ENCODE data around the gene MMP24. TPM values are rescaled to one million over a fixed set of nuclear protein-coding genes. Genes with fewer than 3 reads are reported as not detected.
"Not testable (repeated sequence)": the region's sequence is repeated elsewhere in the genome, so short reads cannot be mapped to it uniquely, and the experiment has no call there.

MMP24 gene
- total and polyA plus RNA-seq, 2 experiments from 2014 or later: 0.70 to 8.5 TPM

DNA sequence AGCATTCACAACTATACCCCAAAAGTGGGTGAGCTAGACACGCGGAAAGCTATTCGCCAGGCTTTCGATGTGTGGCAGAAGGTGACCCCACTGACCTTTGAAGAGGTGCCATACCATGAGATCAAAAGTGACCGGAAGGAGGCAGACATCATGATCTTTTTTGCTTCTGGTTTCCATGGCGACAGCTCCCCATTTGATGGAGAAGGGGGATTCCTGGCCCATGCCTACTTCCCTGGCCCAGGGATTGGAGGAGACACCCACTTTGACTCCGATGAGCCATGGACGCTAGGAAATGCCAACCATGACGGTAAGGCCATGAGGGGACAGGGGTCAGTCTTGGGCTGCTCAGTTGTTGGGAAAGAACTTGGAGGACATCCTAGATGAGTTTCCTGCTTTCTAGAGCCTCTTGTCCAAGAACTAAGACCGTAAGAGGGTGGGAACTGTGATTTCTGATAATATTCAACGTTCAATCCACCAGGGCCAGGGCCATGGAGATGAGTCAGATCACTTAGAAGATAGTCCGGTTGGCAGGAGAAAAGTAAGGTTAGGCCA lies 28.0 kb downstream of the MMP24 start:
- 94 to 97% methylated on average over 12 of the region's 12 CpGs for WGBS, 2 experiments (ENCODE audit: low coverage in 1 of 2, low lambda C conversion rate in 2 of 2, missing lambda C conversion rate in 2 of 2)
- H3F3A ChIP-seq (ENCODE audit: insufficient read depth): no peaks in the 10 kb centered on the region
- no peaks in the 10 kb centered on the region for H3K4me1 ChIP-seq (ENCODE audit: insufficient read depth)
- H3K36me3 ChIP-seq (ENCODE audit: low read depth): no peaks in the 10 kb centered on the region
- H3K27ac ChIP-seq: no peak overlapping the region
- no peaks in the 10 kb centered on the region for H3K27me3 ChIP-seq (replicated peaks; ENCODE audit: insufficient read depth)
- no peaks in the 10 kb centered on the region for H3K9me2 ChIP-seq (ENCODE audit: insufficient read depth)
- no peak overlapping the region for H3K9ac ChIP-seq
- in situ Hi-C loops (cut with MboI): no loop called here
- no peak for DNase-seq
- no peaks in the 10 kb centered on the region for H3K79me2 ChIP-seq (ENCODE audit: insufficient read depth)
- H2AFZ ChIP-seq: no peak overlapping the region
- TF ChIP-seq EZH2phosphoT487 (IDR thresholded peaks at IDR 0.05; ENCODE audit: insufficient read depth, low read depth) (no peak), EZH2 (IDR thresholded peaks at IDR 0.05; ENCODE audit: insufficient read depth, poor library complexity, severe bottlenecking) (no peak)
- no peak overlapping the region for H3K4me2 ChIP-seq (ENCODE audit: unreplicated experiment)
- H3K4me3 ChIP-seq: no peak overlapping the region
- H4K20me1 ChIP-seq (ENCODE audit: insufficient read depth): no peaks in the 10 kb centered on the region
- no peaks in the 10 kb centered on the region for H3K9me3 ChIP-seq (ENCODE audit: low read depth)

DNA sequence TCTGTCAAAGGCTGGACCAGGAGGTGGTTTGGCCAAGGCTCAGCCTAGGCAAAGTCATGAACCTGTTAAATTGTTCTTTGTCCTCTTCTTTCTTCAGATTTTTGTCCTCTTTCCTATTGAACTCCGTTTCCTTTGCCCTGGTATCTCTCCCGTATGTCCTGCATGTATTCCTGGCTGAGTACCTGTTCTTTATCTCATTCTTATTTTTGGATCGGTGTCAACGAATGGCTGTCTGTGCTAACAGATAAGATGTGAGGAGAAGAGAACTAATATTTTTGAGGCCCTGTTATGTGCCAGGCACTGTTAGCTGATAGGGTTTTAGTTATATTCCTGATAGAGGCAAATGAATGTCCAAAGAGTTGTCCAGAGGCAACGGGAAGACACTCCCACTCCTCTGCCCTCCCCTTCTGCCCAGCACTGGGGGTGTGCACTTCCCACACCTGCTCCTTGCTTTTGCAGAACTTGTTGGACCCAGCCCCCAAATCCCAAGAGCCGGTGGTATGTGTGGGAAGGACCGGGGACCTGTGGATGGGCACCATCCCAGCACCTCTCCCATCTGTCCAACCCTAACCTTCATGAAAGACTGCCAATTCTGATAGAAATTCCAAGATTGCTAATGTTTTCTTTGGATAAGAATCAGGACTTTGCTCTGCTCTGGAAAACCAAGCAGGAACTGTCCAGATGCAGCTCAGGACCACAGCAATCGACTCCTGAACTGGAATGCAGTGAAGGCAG lies 30.9 kb downstream of the MMP24 start:
- H3K4me2 ChIP-seq (ENCODE audit: unreplicated experiment): no peak overlapping the region
- H3K36me3 ChIP-seq (ENCODE audit: low read depth): no peaks in the 10 kb centered on the region
- H3K4me1 ChIP-seq (ENCODE audit: insufficient read depth): no peaks in the 10 kb centered on the region
- no peaks in the 10 kb centered on the region for H3K79me2 ChIP-seq (ENCODE audit: insufficient read depth)
- no peaks in the 10 kb centered on the region for H3F3A ChIP-seq (ENCODE audit: insufficient read depth)
- H3K27ac ChIP-seq: no peak overlapping the region
- H4K20me1 ChIP-seq (ENCODE audit: insufficient read depth): no peaks in the 10 kb centered on the region
- no peak for DNase-seq
- no peak overlapping the region for H3K4me3 ChIP-seq
- H3K9me2 ChIP-seq (ENCODE audit: insufficient read depth): no peaks in the 10 kb centered on the region
- in situ Hi-C loops (cut with MboI): no loop called here
- no peak overlapping the region for H2AFZ ChIP-seq
- no peak overlapping the region for H3K9ac ChIP-seq
- TF ChIP-seq EZH2 (IDR thresholded peaks at IDR 0.05; ENCODE audit: insufficient read depth, poor library complexity, severe bottlenecking) (no peak), EZH2phosphoT487 (IDR thresholded peaks at IDR 0.05; ENCODE audit: insufficient read depth, low read depth) (no peak)
- 74 to 79% methylated on average over 7 to 8 of the region's 8 CpGs for WGBS, 2 experiments (ENCODE audit: low coverage in 1 of 2, low lambda C conversion rate in 2 of 2, missing lambda C conversion rate in 2 of 2)
- no peaks in the 10 kb centered on the region for H3K9me3 ChIP-seq (ENCODE audit: low read depth)
- H3K27me3 ChIP-seq (replicated peaks; ENCODE audit: insufficient read depth): no peaks in the 10 kb centered on the region

DNA sequence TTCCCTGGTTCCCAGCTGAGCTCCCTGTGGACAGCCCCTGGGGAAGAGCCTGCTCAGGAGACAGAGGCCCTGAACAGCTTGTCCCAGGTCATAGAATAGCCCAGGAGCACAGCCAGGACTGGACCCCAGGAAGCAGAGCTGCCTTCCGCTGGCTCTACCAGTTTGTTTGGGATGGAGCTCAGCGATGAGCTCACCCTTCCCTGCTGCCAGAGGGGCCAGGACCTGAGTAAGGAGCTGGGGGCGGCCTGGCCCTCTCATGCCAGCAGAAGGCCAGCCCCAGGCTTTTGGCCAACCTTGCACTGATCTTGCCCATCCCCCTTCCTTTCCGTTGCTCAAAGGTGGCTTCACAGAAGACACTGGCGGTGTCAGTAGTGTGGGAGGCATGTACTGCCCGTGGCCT lies 33.9 kb downstream of the MMP24 start:
- 91 to 92% methylated on average over 6 of the region's 6 CpGs for WGBS, 2 experiments (ENCODE audit: low coverage in 1 of 2, low lambda C conversion rate in 2 of 2, missing lambda C conversion rate in 2 of 2)
- DNase-seq: no peak
- Histone ChIP-seq H3K4me2 (ENCODE audit: unreplicated experiment) (no peak overlapping the region), H3K27me3 (replicated peaks; ENCODE audit: insufficient read depth) (no peaks in the 10 kb centered on the region), H3K4me3 (no peak overlapping the region), H4K20me1 (ENCODE audit: insufficient read depth) (no peaks in the 10 kb centered on the region), H3K9me3 (ENCODE audit: low read depth) (no peaks in the 10 kb centered on the region), H3K4me1 (ENCODE audit: insufficient read depth) (peaks cover 7% of the 10 kb centered on the region; the same call in 1 of the 2 replicates), H3K27ac (no peak overlapping the region), H3K36me3 (ENCODE audit: low read depth) (no peaks in the 10 kb centered on the region), H2AFZ (no peak overlapping the region), H3K79me2 (ENCODE audit: insufficient read depth) (no peaks in the 10 kb centered on the region), H3K9ac (no peak overlapping the region), H3F3A (ENCODE audit: insufficient read depth) (no peaks in the 10 kb centered on the region), H3K9me2 (ENCODE audit: insufficient read depth) (no peaks in the 10 kb centered on the region)
- in situ Hi-C loops (cut with MboI): no loop called here
- TF ChIP-seq EZH2phosphoT487 (IDR thresholded peaks at IDR 0.05; ENCODE audit: insufficient read depth, low read depth): no peak
- no peak for TF ChIP-seq EZH2 (IDR thresholded peaks at IDR 0.05; ENCODE audit: insufficient read depth, poor library complexity, severe bottlenecking)

DNA sequence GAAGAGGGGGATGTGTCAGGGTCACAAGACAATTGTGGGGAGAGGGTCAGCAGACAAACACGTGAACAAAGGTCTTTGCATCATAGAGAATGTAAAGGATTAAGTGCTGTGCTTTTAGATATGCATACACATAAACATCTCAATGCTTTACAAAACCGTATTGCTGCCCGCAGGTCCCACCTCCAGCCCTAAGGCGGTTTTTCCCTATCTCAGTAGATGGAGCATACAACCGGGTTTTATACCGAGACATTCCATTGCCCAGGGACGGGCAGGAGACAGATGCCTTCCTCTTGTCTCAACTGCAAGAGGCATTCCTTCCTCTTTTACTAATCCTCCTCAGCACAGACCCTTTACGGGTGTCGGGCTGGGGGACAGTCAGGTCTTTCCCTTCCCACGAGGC lies 35.8 kb downstream of the MMP24 start:
- in situ Hi-C loops (cut with MboI); H3K79me2 ChIP-seq (ENCODE audit: insufficient read depth): not testable (repeated sequence)
- WGBS, 2 experiments (ENCODE audit: low coverage in 1 of 2, low lambda C conversion rate in 2 of 2, missing lambda C conversion rate in 2 of 2): 70 to 78% methylated on average over 7 to 8 of the region's 10 CpGs

GRCh38 chr20:35262731-35263531 lies 36.4 kb downstream of the MMP24 start:
- 11 to 17% methylated on average over 5 of the region's 8 CpGs for WGBS, 2 experiments (ENCODE audit: low coverage in 1 of 2, low lambda C conversion rate in 2 of 2, missing lambda C conversion rate in 2 of 2)
- H2AFZ ChIP-seq; H4K20me1 ChIP-seq (ENCODE audit: insufficient read depth); H3K9me3 ChIP-seq (ENCODE audit: low read depth); H3F3A ChIP-seq (ENCODE audit: insufficient read depth); H3K79me2 ChIP-seq (ENCODE audit: insufficient read depth); H3K4me1 ChIP-seq (ENCODE audit: insufficient read depth); H3K9me2 ChIP-seq (ENCODE audit: insufficient read depth); in situ Hi-C loops (cut with MboI); H3K9ac ChIP-seq; H3K27me3 ChIP-seq (replicated peaks; ENCODE audit: insufficient read depth); H3K36me3 ChIP-seq (ENCODE audit: low read depth): not testable (repeated sequence)
- Histone ChIP-seq H3K4me2 (ENCODE audit: unreplicated experiment) (peak overlapping the region; percentile 70), H3K27ac (0 out of 2 replicates have a peak overlapping the region, but pooled peaks have one; percentile 17), H3K4me3 (0 out of 2 replicates have a peak overlapping the region, but pooled peaks have one; percentile 7)
- peak; percentile 82 for DNase-seq

More for the DNA sequence above, 35.8 kb downstream of the MMP24 start:
- H3K36me3 ChIP-seq (ENCODE audit: low read depth); H3K27ac ChIP-seq; H3K9me2 ChIP-seq (ENCODE audit: insufficient read depth); H3K4me2 ChIP-seq (ENCODE audit: unreplicated experiment); H3K4me3 ChIP-seq; H2AFZ ChIP-seq; H3F3A ChIP-seq (ENCODE audit: insufficient read depth); DNase-seq; H4K20me1 ChIP-seq (ENCODE audit: insufficient read depth); H3K27me3 ChIP-seq (replicated peaks; ENCODE audit: insufficient read depth); H3K9ac ChIP-seq; H3K4me1 ChIP-seq (ENCODE audit: insufficient read depth); H3K9me3 ChIP-seq (ENCODE audit: low read depth): not testable (repeated sequence)
